H9 (cell line): ENCODE results near the gene MRPL18. TPM values are rescaled to one million over a fixed set of nuclear protein-coding genes. Genes with fewer than 3 reads are reported as not detected.

Source experiments
- DNase-seq: peaks from one replicate; pipeline ENCODE4 v3.0.0-alpha.2; 2017
- H2AFZ ChIP-seq: one replicate; pipeline ENCODE4 v1.6.1; 2013; ENCODE audit warnings: mild to moderate bottlenecking, low read length, control low read depth, moderate library complexity
- H2AK5ac ChIP-seq: 2 replicates; pipeline ENCODE4 v1.6.1; 2013; ENCODE audit warnings: low read length, control low read depth, mixed read lengths; ENCODE audit not compliant: insufficient read length
- H2BK120ac ChIP-seq: one replicate; pipeline ENCODE4 v1.6.1; 2013; ENCODE audit warnings: low read depth, mild to moderate bottlenecking, low read length, control low read depth, inconsistent platforms; ENCODE audit not compliant: poor library complexity, severe bottlenecking
- H2BK12ac ChIP-seq: 2 replicates; pipeline ENCODE4 v1.6.1; 2013; ENCODE audit warnings: low read length, control low read depth, mixed read lengths, low read depth; ENCODE audit not compliant: insufficient read length
- H2BK15ac ChIP-seq: 2 replicates; pipeline ENCODE4 v1.6.1; 2013; ENCODE audit warnings: low read depth, low read length, control low read depth
- H2BK20ac ChIP-seq: one replicate; pipeline ENCODE4 v1.6.1; 2013; ENCODE audit warnings: low read depth, mild to moderate bottlenecking, low read length, control low read depth, inconsistent platforms; ENCODE audit not compliant: poor library complexity, severe bottlenecking
- H2BK5ac ChIP-seq: 2 replicates; pipeline ENCODE4 v1.6.1; 2013; ENCODE audit warnings: low read length, control low read depth, mixed read lengths; ENCODE audit not compliant: insufficient read length
- H3K14ac ChIP-seq: 2 replicates; pipeline ENCODE4 v1.6.1; 2013; ENCODE audit warnings: low read length, control low read depth; ENCODE audit not compliant: insufficient read depth
- H3K18ac ChIP-seq: 2 replicates; pipeline ENCODE4 v1.6.1; 2013; ENCODE audit warnings: low read depth, mild to moderate bottlenecking, mixed read lengths, low read length, control low read depth; ENCODE audit not compliant: insufficient read length
- H3K23ac ChIP-seq: 2 replicates; pipeline ENCODE4 v1.6.1; 2013; ENCODE audit warnings: low read length, control low read depth, mixed read lengths, low read depth; ENCODE audit not compliant: insufficient read length
- H3K23me2 ChIP-seq: 2 replicates; pipeline ENCODE4 v1.6.1; 2013; ENCODE audit warnings: low read depth, mild to moderate bottlenecking, mixed read lengths, low read length, control low read depth; ENCODE audit not compliant: insufficient read length, poor library complexity, severe bottlenecking
- H3K27ac ChIP-seq: 2 replicates; pipeline ENCODE4 v1.5.1; 2013; ENCODE audit warnings: low read length, control low read depth, mixed read lengths, low read depth; ENCODE audit not compliant: insufficient read length
- H3K27me3 ChIP-seq: 2 replicates; pipeline ENCODE4 v1.6.1; 2013; ENCODE audit warnings: low read length, control low read depth, inconsistent platforms; ENCODE audit not compliant: insufficient read depth
- H3K4ac ChIP-seq: 2 replicates; pipeline ENCODE4 v1.6.1; 2013; ENCODE audit warnings: low read depth, mild to moderate bottlenecking, control low read depth, inconsistent platforms, low read length, moderate library complexity
- H3K4me1 ChIP-seq: 2 replicates; pipeline ENCODE4 v1.6.1; 2013; ENCODE audit warnings: low read length, control low read depth, inconsistent platforms; ENCODE audit not compliant: insufficient read depth
- H3K4me2 ChIP-seq: 2 replicates; pipeline ENCODE4 v1.6.1; 2013; ENCODE audit warnings: low read length, control low read depth, mixed read lengths; ENCODE audit not compliant: insufficient read length, insufficient read depth
- H3K56ac ChIP-seq: 2 replicates; pipeline ENCODE4 v1.6.1; 2013; ENCODE audit warnings: low read depth, mild to moderate bottlenecking, mixed read lengths, low read length, control low read depth; ENCODE audit not compliant: insufficient read length
- H3K79me1 ChIP-seq: 2 replicates; pipeline ENCODE4 v1.6.1; 2013; ENCODE audit warnings: low read depth, mild to moderate bottlenecking, moderate library complexity, low read length, control low read depth, inconsistent platforms; ENCODE audit not compliant: insufficient read depth, poor library complexity, severe bottlenecking
- H3K79me2 ChIP-seq: 2 replicates; pipeline ENCODE4 v1.6.1; 2013; ENCODE audit warnings: low read length, control low read depth, inconsistent platforms; ENCODE audit not compliant: insufficient read depth
- H3K9ac ChIP-seq: 2 replicates; pipeline ENCODE4 v1.6.1; 2013; ENCODE audit warnings: low read length, control low read depth, mixed read lengths; ENCODE audit not compliant: insufficient read length; ENCODE audit errors: extremely low read depth
- H3K9me3 ChIP-seq: one replicate; pipeline ENCODE4 v1.6.1; 2013; ENCODE audit warnings: low read depth, low read length, inconsistent platforms; ENCODE audit not compliant: control insufficient read depth
- H3T11ph ChIP-seq: one replicate; pipeline ENCODE4 v1.6.1; 2013; ENCODE audit warnings: mild to moderate bottlenecking, low read length, control low read depth, inconsistent platforms
- H4K20me1 ChIP-seq: one replicate; pipeline ENCODE4 v1.6.1; 2013; ENCODE audit not compliant: control insufficient read depth, insufficient read length, insufficient read depth
- H4K5ac ChIP-seq: 2 replicates; pipeline ENCODE4 v1.6.1; 2013; ENCODE audit warnings: low read depth, mild to moderate bottlenecking, mixed read lengths, low read length, control low read depth; ENCODE audit not compliant: insufficient read length
- H4K8ac ChIP-seq: replicated peaks from 2 replicates; pipeline ENCODE4 v1.6.1; 2013; ENCODE audit warnings: low read length, control low read depth, mixed read lengths, low read depth; ENCODE audit not compliant: insufficient read length
- H4K91ac ChIP-seq: 2 replicates; pipeline ENCODE4 v1.6.1; 2013; ENCODE audit warnings: low read depth, mild to moderate bottlenecking, moderate library complexity, mixed read lengths, low read length, control low read depth; ENCODE audit not compliant: insufficient read length
- H3K27ac Mint-ChIP-seq, 3 experiments: 2 replicates in 2 of 3; 3 replicates in 1 of 3; pipeline ENCODE4 v1.8.0; 2020 to 2021; ENCODE audit warnings: mixed read lengths in 3 of 3, mild to moderate bottlenecking in 1 of 3, moderate library complexity in 1 of 3
- H3K27me3 Mint-ChIP-seq: 2 replicates; pipeline ENCODE4 v1.8.0; 2021; ENCODE audit warnings: low read depth, mild to moderate bottlenecking, moderate library complexity, mixed read lengths
- H3K36me3 Mint-ChIP-seq, 3 experiments: 2 replicates in 2 of 3; 3 replicates in 1 of 3; pipeline ENCODE4 v1.8.0; 2020 to 2021; ENCODE audit warnings: low read depth in 3 of 3, mixed read lengths in 3 of 3; ENCODE audit not compliant: insufficient read depth in 1 of 3
- H3K4me1 Mint-ChIP-seq, 2 experiments: 2 replicates each; pipeline ENCODE4 v1.8.0; 2020; ENCODE audit warnings: mixed read lengths in 2 of 2
- H3K4me3 Mint-ChIP-seq, 2 experiments: 2 replicates in 1 of 2; 3 replicates in 1 of 2; pipeline ENCODE4 v1.8.0; 2020 to 2021; ENCODE audit warnings: mild to moderate bottlenecking in 2 of 2, mixed read lengths in 2 of 2, moderate library complexity in 1 of 2
- H3K9me3 Mint-ChIP-seq, 2 experiments: 2 replicates in 1 of 2; 3 replicates in 1 of 2; pipeline ENCODE4 v1.8.0; 2020; ENCODE audit warnings: mild to moderate bottlenecking in 2 of 2, mixed read lengths in 2 of 2, moderate library complexity in 1 of 2
- CTCF ChIP-seq: fragments of 200-600 bp; sonication (generic); conservative IDR thresholded peaks from 3 replicates; pipeline ENCODE4 v1.8.0; 2021; ENCODE audit warnings: antibody characterized with exemption, mild to moderate bottlenecking
- WGBS: extraction: QIAGEN DNeasy Blood & Tissue Kit; methylation state at CpG from one replicate; pipeline ENCODE4 v1.1.7; 2013; ENCODE audit warnings: missing lambda C conversion rate, low lambda C conversion rate, mixed read lengths; ENCODE audit not compliant: insufficient read length; ENCODE audit errors: extremely low coverage; 5-methylcytosine and 5-hydroxymethylcytosine counted together
- total RNA-seq: library from RNA; stranded (reverse); gene quantifications from 2 replicates; pipeline ENCODE4 v1.2.1, GENCODE V29; 2021

MRPL18 gene
- total RNA-seq, 1 experiment from 2014 or later, result 88.8 TPM

DNA sequence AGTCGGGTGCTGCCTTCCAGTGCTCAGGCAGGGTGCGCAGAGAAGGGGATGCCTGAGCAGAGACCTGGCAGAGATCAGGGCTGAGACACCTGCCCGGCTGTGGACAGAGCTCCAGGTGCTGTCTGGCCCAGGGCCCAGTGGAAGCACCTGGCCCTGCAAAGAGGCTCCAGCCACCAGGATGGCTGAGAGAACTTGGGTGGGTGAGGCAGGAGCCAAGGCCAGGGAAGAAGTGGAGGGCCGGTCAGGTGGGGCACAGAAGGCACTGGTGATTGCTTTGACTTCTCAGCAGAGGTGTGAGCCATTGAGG is 41.1 kb downstream of the MRPL18 start:
- peak overlapping the region; percentile 50 for H3K18ac ChIP-seq
- H3K79me2 ChIP-seq, result no peaks in the 10 kb centered on the region
- no peak overlapping the region for H2AK5ac ChIP-seq
- no peak overlapping the region for H2BK120ac ChIP-seq
- H3K14ac ChIP-seq, result peak overlapping the region; percentile 73
- H4K5ac ChIP-seq, result no peak overlapping the region
- no peaks in the 10 kb centered on the region for H3K23me2 ChIP-seq
- H3T11ph ChIP-seq, result no peak overlapping the region
- H4K20me1 ChIP-seq, result no peaks in the 10 kb centered on the region
- no peak overlapping the region for H3K9ac ChIP-seq
- Mint-ChIP-seq H3K4me3 (peak overlapping the region; percentile 2 to 31), H3K27me3 (no peaks in the 10 kb centered on the region; the same call in none of the 2 replicates), H3K36me3 (peaks cover 0 to 6% (median 1%) of the 10 kb centered on the region in 3 experiments; a peak in 3 of 7 replicates), H3K9me3 (no peaks in the 10 kb centered on the region; a peak in 1 of 5 replicates), H3K27ac (peak overlapping the region; percentile 27 to 68 (median 67); a peak in 5 of 7 replicates), H3K4me1 (peaks cover 50 to 53% of the 10 kb centered on the region in 2 experiments)
- TF ChIP-seq CTCF, result no peak
- no peak overlapping the region for H2AFZ ChIP-seq
- no peaks in the 10 kb centered on the region for H3K27me3 ChIP-seq
- H3K4me1 ChIP-seq, result peaks cover 22% of the 10 kb centered on the region; the same call in 1 of the 2 replicates
- no peak overlapping the region for H2BK20ac ChIP-seq
- H3K56ac ChIP-seq, result no peak overlapping the region
- H3K23ac ChIP-seq, result no peak overlapping the region
- H2BK15ac ChIP-seq, result no peak overlapping the region
- no peaks in the 10 kb centered on the region for H3K79me1 ChIP-seq
- H2BK12ac ChIP-seq, result no peak overlapping the region
- no CpG with 5 or more reads among the region's 4 CpGs for WGBS
- H3K27ac ChIP-seq, result peak overlapping the region; percentile 14
- no peak overlapping the region for H2BK5ac ChIP-seq
- no peak overlapping the region for H3K4ac ChIP-seq
- DNase-seq, result no peak
- H3K9me3 ChIP-seq, result no peaks in the 10 kb centered on the region
- peak overlapping the region; percentile 33 for H3K4me2 ChIP-seq
- no peak overlapping the region for H4K8ac ChIP-seq
- peak overlapping the region; percentile 36 for H4K91ac ChIP-seq
